ENCODE measurements around the gene CHMP1B. TPM values are rescaled to one million over a fixed set of nuclear protein-coding genes. Genes with fewer than 3 reads are reported as not detected.
"Not testable (repeated sequence)": the region's sequence is repeated elsewhere in the genome, so short reads cannot be mapped to it uniquely, and the experiment has no call there.

CHMP1B gene
- total and polyA plus RNA-seq, 4 donors, result 29.8 to 51.4 (median 34.5) TPM

DNA sequence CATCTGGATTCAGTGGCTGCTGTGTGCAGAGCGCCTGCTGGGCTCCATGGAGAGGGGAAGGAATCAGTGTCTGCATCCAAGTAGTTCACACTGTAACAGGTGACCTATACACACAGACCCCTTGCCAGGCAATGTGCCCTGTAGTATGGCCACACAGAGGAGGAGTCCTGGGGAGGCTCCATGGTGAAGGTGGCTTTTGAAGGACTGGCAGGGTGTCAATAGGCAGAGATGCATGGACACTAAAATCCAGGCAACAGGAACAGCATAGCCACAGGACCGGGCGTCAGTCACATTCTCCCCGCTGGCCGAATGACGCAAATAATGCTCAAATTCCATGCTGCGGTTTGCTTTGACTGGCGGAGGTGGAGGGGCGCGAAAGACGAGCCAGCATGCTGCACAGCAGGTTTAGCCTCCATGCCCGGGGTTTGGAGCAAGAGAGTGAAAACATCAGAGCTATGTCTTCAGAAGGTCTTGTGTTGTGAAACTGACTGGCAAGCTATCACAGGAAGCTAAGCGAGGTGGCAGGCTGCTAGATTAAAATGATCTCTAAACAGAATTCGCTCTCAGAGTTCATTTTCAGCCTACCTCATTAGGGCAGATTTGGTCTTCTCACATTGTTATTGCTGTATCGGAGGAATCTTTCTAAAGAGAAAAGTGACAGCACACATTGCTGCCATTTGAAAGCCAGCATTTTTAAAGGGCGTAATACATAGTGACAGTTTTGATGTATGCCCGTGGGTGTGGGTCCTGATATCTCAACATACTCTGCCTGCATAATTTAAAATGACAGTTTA, 1.2 kb upstream of the CHMP1B start:
- 17% methylated on average over 11 of the region's 17 CpGs for WGBS (ENCODE audit: insufficient coverage)
- no peaks in the 10 kb centered on the region for H3K27me3 ChIP-seq (ENCODE audit: control insufficient read depth, insufficient read depth, low read length)
- peak in 5 of 6 donors; percentile 33 to 85 (median 63) for DNase-seq (ENCODE audit: low read depth in 4 of 6, low spot score in 6 of 6)
- peak overlapping the region; percentile 85 for H3K4me3 ChIP-seq (ENCODE audit: low read depth, low read length)
- no peaks in the 10 kb centered on the region for H3K9me3 ChIP-seq (ENCODE audit: control insufficient read depth, insufficient read depth, low read length)
- H3K4me1 ChIP-seq (ENCODE audit: control insufficient read depth, insufficient read depth, low read length), result peaks cover 19% of the 10 kb centered on the region
- H3K36me3 ChIP-seq (ENCODE audit: control insufficient read depth, insufficient read depth, low read length), result peaks cover 5% of the 10 kb centered on the region
- H3K27ac ChIP-seq (ENCODE audit: low read depth, low read length), result peak overlapping the region; percentile 94

DNA sequence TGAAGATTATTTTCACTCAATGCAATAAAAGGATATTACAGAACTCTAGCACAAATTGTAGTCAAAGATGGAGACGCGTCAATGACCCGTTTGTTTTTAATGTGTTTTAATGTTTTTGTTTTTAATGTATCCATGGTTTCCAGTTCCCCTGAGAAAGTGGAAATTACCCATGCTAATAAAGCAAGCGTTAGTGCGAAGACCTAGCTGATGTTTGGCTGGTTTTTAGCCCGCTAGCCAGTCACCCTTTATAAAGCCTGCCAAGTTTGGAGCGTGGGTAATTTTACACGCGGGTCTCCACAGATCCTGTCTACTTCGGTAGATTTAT, 430 bp upstream of the CHMP1B start:
- DNase-seq (ENCODE audit: low read depth in 4 of 6, low spot score in 6 of 6), result no peak
- peaks cover 6% of the 10 kb centered on the region for H3K36me3 ChIP-seq (ENCODE audit: control insufficient read depth, insufficient read depth, low read length)
- H3K9me3 ChIP-seq (ENCODE audit: control insufficient read depth, insufficient read depth, low read length), result no peaks in the 10 kb centered on the region
- WGBS (ENCODE audit: insufficient coverage), result 1% methylated on average over 10 of the region's 10 CpGs
- H3K4me1 ChIP-seq (ENCODE audit: control insufficient read depth, insufficient read depth, low read length), result peaks cover 19% of the 10 kb centered on the region
- no peaks in the 10 kb centered on the region for H3K27me3 ChIP-seq (ENCODE audit: control insufficient read depth, insufficient read depth, low read length)
- peak overlapping the region; percentile 85 for H3K4me3 ChIP-seq (ENCODE audit: low read depth, low read length)
- H3K27ac ChIP-seq (ENCODE audit: low read depth, low read length), result peak overlapping the region; percentile 94

DNA sequence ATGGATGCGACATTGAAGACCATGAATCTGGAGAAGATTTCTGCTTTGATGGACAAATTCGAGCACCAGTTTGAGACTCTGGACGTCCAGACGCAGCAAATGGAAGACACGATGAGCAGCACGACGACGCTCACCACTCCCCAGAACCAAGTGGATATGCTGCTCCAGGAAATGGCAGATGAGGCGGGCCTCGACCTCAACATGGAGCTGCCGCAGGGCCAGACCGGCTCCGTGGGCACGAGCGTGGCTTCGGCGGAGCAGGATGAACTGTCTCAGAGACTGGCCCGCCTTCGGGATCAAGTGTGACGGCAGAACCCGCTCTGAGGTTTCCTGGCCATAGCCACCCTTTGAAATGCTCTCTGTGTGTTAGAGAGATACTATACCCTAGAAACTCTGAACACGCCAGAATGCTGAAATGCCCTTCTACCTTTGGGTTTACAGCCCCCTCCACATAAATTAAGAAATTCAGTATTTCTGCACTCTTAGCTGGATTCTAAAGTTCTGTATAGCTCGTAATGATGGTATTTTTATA, 659 bp downstream of the CHMP1B start:
- Histone ChIP-seq H3K9me3 (ENCODE audit: control insufficient read depth, insufficient read depth, low read length) (no peaks in the 10 kb centered on the region), H3K27ac (ENCODE audit: low read depth, low read length) (peak overlapping the region; percentile 94), H3K36me3 (ENCODE audit: control insufficient read depth, insufficient read depth, low read length) (peaks cover 6% of the 10 kb centered on the region), H3K4me3 (ENCODE audit: low read depth, low read length) (peak overlapping the region; percentile 85), H3K4me1 (ENCODE audit: control insufficient read depth, insufficient read depth, low read length) (peaks cover 19% of the 10 kb centered on the region), H3K27me3 (ENCODE audit: control insufficient read depth, insufficient read depth, low read length) (no peaks in the 10 kb centered on the region)
- DNase-seq (ENCODE audit: low read depth in 4 of 6, low spot score in 6 of 6), result peak in 1 of 6 donors; percentile 15
- WGBS (ENCODE audit: insufficient coverage), result 0% methylated on average over 21 of the region's 23 CpGs

DNA sequence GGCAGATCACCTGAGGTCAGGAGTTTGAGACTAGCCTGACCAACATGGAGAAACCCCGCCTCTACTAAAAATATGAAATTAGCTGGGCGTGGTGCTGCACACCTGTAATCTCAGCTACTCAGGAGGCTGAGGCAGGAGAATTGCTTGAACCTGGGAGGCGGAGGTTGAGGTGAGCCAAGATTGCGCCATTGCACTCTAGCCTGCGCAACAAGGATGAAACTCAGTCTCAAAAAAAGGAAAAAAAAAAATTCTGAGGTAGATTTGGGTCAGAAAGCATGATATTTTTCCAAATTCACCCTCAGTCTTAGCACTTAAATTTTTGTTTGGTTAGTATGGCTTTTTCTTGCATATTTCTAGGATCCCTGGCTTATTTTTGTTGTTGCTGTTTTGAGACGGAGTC, 3.3 kb downstream of the CHMP1B start:
- not testable (repeated sequence) for H3K4me3 ChIP-seq (ENCODE audit: low read depth, low read length); H3K27me3 ChIP-seq (ENCODE audit: control insufficient read depth, insufficient read depth, low read length); H3K9me3 ChIP-seq (ENCODE audit: control insufficient read depth, insufficient read depth, low read length); H3K27ac ChIP-seq (ENCODE audit: low read depth, low read length); H3K36me3 ChIP-seq (ENCODE audit: control insufficient read depth, insufficient read depth, low read length); DNase-seq (ENCODE audit: low read depth in 4 of 6, low spot score in 6 of 6)
- H3K4me1 ChIP-seq (ENCODE audit: control insufficient read depth, insufficient read depth, low read length), result peaks cover 13% of the 10 kb centered on the region
- 100% methylated on average over 3 of the region's 6 CpGs for WGBS (ENCODE audit: insufficient coverage)

DNA sequence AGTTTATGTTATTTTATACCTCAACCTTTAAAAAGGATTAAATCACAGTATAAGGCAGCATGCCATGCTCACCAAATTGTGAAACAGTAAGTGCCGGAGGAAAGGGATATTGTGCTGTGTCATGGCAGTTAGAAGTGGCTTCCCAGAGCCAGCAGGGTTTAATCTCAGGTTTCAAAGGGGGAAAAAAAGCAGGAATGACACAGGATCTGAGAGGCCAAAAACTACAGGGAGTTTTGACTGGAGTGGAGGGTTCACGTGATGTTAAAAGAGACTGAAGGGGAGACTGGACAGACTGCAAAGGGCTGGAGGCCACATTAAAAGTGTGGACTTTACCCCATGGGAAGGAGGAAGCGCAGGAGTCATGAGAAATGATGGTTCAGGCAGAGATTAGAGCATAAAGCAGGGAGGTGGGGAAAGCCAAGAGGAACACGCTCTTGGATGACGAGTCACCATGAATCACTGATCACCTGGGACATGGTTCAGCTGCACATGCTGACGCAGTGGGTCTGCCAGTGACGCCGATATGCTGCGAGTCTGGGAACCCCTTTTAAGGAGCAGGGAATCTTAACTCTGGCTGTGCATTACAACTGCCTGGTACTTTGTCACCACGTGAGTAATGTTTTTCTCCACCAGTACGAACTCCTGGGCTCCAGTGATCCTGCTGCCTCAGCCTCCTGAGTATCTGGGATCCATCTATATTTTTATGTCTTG, 6.1 kb downstream of the CHMP1B start:
- DNase-seq (ENCODE audit: low read depth in 4 of 6, low spot score in 6 of 6), result peak in 2 of 6 donors; percentile 24 to 65
- peaks cover 13% of the 10 kb centered on the region for H3K36me3 ChIP-seq (ENCODE audit: control insufficient read depth, insufficient read depth, low read length)
- H3K27ac ChIP-seq (ENCODE audit: low read depth, low read length), result peak overlapping the region; percentile 42
- H3K4me1 ChIP-seq (ENCODE audit: control insufficient read depth, insufficient read depth, low read length), result peaks cover 4% of the 10 kb centered on the region
- 48% methylated on average over 9 of the region's 11 CpGs for WGBS (ENCODE audit: insufficient coverage)
- no peak overlapping the region for H3K4me3 ChIP-seq (ENCODE audit: low read depth, low read length)
- H3K9me3 ChIP-seq (ENCODE audit: control insufficient read depth, insufficient read depth, low read length), result no peaks in the 10 kb centered on the region
- H3K27me3 ChIP-seq (ENCODE audit: control insufficient read depth, insufficient read depth, low read length), result no peaks in the 10 kb centered on the region

GRCh38 chr18:11859282-11859830, 8.1 kb downstream of the CHMP1B start:
- 88% methylated on average over 4 of the region's 7 CpGs for WGBS (ENCODE audit: insufficient coverage)
- Histone ChIP-seq H3K27ac (ENCODE audit: low read depth, low read length) (no peak overlapping the region), H3K27me3 (ENCODE audit: control insufficient read depth, insufficient read depth, low read length) (no peaks in the 10 kb centered on the region), H3K9me3 (ENCODE audit: control insufficient read depth, insufficient read depth, low read length) (no peaks in the 10 kb centered on the region), H3K4me1 (ENCODE audit: control insufficient read depth, insufficient read depth, low read length) (no peaks in the 10 kb centered on the region), H3K4me3 (ENCODE audit: low read depth, low read length) (no peak overlapping the region), H3K36me3 (ENCODE audit: control insufficient read depth, insufficient read depth, low read length) (peaks cover 13% of the 10 kb centered on the region)
- DNase-seq (ENCODE audit: low read depth in 4 of 6, low spot score in 6 of 6), result no peak

DNA sequence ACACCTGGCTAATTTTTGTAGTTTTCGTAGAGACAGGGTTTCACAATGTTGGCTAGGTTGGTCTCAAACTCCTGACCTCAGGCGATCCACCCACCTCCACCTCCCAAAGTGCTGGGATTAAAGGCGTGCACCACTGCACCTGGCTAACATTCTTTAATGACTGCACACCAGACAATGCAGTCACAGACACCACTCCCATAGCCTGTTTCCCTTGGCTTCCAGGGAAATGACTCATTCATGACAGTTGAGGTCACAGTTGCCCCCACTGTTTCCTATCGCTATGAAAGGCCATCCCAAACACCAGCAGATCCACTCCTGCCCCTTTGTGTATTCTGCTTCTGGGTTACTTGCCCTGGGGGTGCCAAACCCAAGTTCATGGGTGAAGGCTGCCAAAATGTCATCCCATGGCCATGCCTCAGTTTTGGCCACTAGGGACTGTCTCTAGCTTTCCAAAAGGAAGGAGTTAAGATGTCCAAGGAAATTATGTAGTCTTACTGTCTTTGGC, 8.7 kb downstream of the CHMP1B start:
- DNase-seq (ENCODE audit: low read depth in 4 of 6, low spot score in 6 of 6), result no peak
- no peaks in the 10 kb centered on the region for H3K27me3 ChIP-seq (ENCODE audit: control insufficient read depth, insufficient read depth, low read length)
- no peaks in the 10 kb centered on the region for H3K9me3 ChIP-seq (ENCODE audit: control insufficient read depth, insufficient read depth, low read length)
- H3K4me3 ChIP-seq (ENCODE audit: low read depth, low read length), result no peak overlapping the region
- H3K4me1 ChIP-seq (ENCODE audit: control insufficient read depth, insufficient read depth, low read length), result no peaks in the 10 kb centered on the region
- H3K27ac ChIP-seq (ENCODE audit: low read depth, low read length), result no peak overlapping the region
- H3K36me3 ChIP-seq (ENCODE audit: control insufficient read depth, insufficient read depth, low read length), result peaks cover 11% of the 10 kb centered on the region
- 94% methylated on average over 4 of the region's 4 CpGs for WGBS (ENCODE audit: insufficient coverage)

DNA sequence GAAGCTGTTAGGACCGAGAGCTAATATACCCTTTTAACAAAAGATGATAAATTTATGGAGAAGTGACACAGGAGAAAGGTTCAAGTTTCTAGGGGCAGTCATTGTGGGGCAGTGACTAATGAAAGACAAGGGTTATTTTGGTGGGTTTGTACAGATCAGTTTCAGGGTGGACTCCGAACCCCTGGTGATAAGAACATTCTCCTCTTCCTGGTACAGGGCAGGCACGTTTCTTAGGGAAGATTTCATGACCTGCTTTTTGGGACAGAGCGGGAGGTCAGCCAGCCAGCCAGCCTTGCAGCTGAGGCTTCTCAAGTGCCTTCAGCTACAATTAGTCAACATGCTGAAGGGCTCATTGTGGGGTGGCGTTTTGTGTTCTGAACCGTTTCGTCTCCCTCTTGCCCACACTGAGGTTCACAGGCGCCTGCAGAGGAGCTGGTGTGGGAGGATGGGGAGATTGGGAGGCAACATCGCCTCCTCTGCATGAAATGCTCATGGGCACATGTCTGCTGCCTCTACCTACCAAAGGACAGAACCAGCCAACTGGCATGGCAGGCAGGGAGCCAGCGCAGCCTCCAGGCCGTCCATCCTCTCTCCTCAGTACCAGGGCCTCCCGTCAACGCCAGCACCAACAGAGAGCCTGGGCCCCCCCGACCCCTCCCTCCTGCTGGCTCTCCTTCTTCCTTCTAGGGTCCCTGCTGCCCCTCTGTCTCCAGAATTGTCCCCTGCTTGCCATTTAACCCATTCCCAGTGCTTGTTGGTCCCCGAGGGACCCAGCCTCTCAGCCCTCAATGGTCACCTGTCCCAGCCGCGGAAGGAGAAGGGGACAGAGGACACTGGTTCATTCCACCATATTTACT, 9.6 kb downstream of the CHMP1B start:
- no peaks in the 10 kb centered on the region for H3K4me1 ChIP-seq (ENCODE audit: control insufficient read depth, insufficient read depth, low read length)
- H3K27ac ChIP-seq (ENCODE audit: low read depth, low read length), result no peak overlapping the region
- no peak overlapping the region for H3K4me3 ChIP-seq (ENCODE audit: low read depth, low read length)
- H3K9me3 ChIP-seq (ENCODE audit: control insufficient read depth, insufficient read depth, low read length), result no peaks in the 10 kb centered on the region
- H3K36me3 ChIP-seq (ENCODE audit: control insufficient read depth, insufficient read depth, low read length), result peaks cover 15% of the 10 kb centered on the region
- no peak for DNase-seq (ENCODE audit: low read depth in 4 of 6, low spot score in 6 of 6)
- H3K27me3 ChIP-seq (ENCODE audit: control insufficient read depth, insufficient read depth, low read length), result no peaks in the 10 kb centered on the region
- WGBS (ENCODE audit: insufficient coverage), result 80% methylated on average over 13 of the region's 17 CpGs
